HepG2 (cell line): ENCODE measurements around the gene RBP3. TPM values are rescaled to one million over a fixed set of nuclear protein-coding genes. Genes with fewer than 3 reads are reported as not detected.

Source experiments
- ATAC-seq: fragments of 200-7000 bp; cut with Tn5 transposase; 3 replicates; pipeline ENCODE4 v1.9.1; 2020; ENCODE audit warnings: mild to moderate bottlenecking, moderate library complexity
- BruUV-seq: library from RNA; stranded (reverse); fragments of 400-500 nt; replicated peaks from 2 replicates; lab custom pipeline; 2021; lab: Mats Ljungman, UMichigan
- CTCF ChIA-PET: fragments of 300-600 bp; formaldehyde crosslinking; extraction: SDS; loops from one replicate; lab custom pipeline; 2021; ENCODE audit warnings: low total read pairs, inconsistent platforms, low intra/inter-chr PET ratio; lab: Yijun Ruan, JAX
- POLR2A ChIA-PET: fragments of 350-600 bp; sonication (Branson Sonifier 250); formaldehyde crosslinking; loops from one replicate; lab custom pipeline; 2020; ENCODE audit warnings: antibody characterized with exemption, inconsistent platforms; lab: Yijun Ruan, JAX
- DNase-seq: peaks from one replicate; pipeline ENCODE4 v3.0.0-alpha.2; 2015; ENCODE audit warnings: low spot score
- FAIRE-seq: peaks from 3 replicates; lab custom pipeline; 2011; peaks lifted over from hg19 to GRCh38; lab: Jason Lieb, UNC
- H2AFZ ChIP-seq: one replicate; pipeline ENCODE4 v1.6.1; 2011; ENCODE audit warnings: low read length, inconsistent platforms
- H3K27ac ChIP-seq: fragments of 300-600 bp; 3 replicates; pipeline ENCODE4 v1.8.0; 2011; ENCODE audit warnings: mixed run types, mild to moderate bottlenecking, mixed read lengths, low read length, inconsistent platforms; ENCODE audit not compliant: insufficient read depth; ENCODE audit errors: extremely low read length
- H3K27me3 ChIP-seq, 2 experiments: fragments of 200-600 bp in 1 of 2; 2 replicates in 1 of 2; 3 replicates in 1 of 2; pipeline versions ENCODE4 v1.6.0 to v1.8.0; 2011; ENCODE audit warnings: low read length in 2 of 2, mild to moderate bottlenecking in 2 of 2, moderate library complexity in 2 of 2, inconsistent platforms in 1 of 2; ENCODE audit not compliant: insufficient read depth in 2 of 2, control insufficient read depth in 1 of 2
- H3K36me3 ChIP-seq, 2 experiments: fragments of 200-600 bp in 1 of 2; replicated peaks in 1 of 2; 2 replicates in 1 of 2; 3 replicates in 1 of 2; pipeline versions ENCODE4 v1.5.1 to v1.8.0; 2011; ENCODE audit warnings: low read length in 2 of 2, inconsistent platforms in 1 of 2; ENCODE audit not compliant: insufficient read depth in 2 of 2, control insufficient read depth in 1 of 2
- H3K4me1 ChIP-seq: 2 replicates; pipeline ENCODE4 v1.5.1; 2012; ENCODE audit warnings: low read length, inconsistent platforms; ENCODE audit not compliant: insufficient read depth
- H3K4me2 ChIP-seq: 2 replicates; pipeline ENCODE4 v1.6.0; 2011; ENCODE audit warnings: low read depth, low read length, inconsistent platforms
- H3K4me3 ChIP-seq, 3 experiments: fragments of 200-600 bp in 1 of 3; sonication (generic), shearing (Covaris generic) in 1 of 3; replicated peaks in 1 of 3; 2 replicates each; pipeline ENCODE4 v1.5.1; 2011 to 2016; ENCODE audit warnings: low read length in 3 of 3, inconsistent platforms in 2 of 3, low read depth in 2 of 3, mild to moderate bottlenecking in 2 of 3, control low read depth in 1 of 3, mixed read lengths in 1 of 3; ENCODE audit not compliant: insufficient read depth in 1 of 3
- H3K79me2 ChIP-seq: one replicate; pipeline ENCODE4 v1.6.1; 2011; ENCODE audit warnings: low read length, inconsistent platforms; ENCODE audit not compliant: insufficient read depth
- H3K9ac ChIP-seq: 2 replicates; pipeline ENCODE4 v1.6.0; 2011; ENCODE audit warnings: mild to moderate bottlenecking, low read depth, low read length, inconsistent platforms; ENCODE audit not compliant: insufficient read depth
- H3K9me3 ChIP-seq: 2 replicates; pipeline ENCODE4 v1.5.1; 2012; ENCODE audit warnings: mild to moderate bottlenecking, low read length
- H4K20me1 ChIP-seq: 2 replicates; pipeline ENCODE4 v1.6.0; 2011; ENCODE audit warnings: inconsistent platforms, mild to moderate bottlenecking, low read length, moderate library complexity; ENCODE audit not compliant: insufficient read depth
- BCL6 ChIP-seq: IDR thresholded peaks from 2 replicates; pipeline ENCODE4 v1.6.1; 2016; ENCODE audit warnings: missing genetic modification reagents, missing compliant biosample characterization
- CC2D1A ChIP-seq: sonication (generic); formaldehyde crosslinking; IDR thresholded peaks from 2 replicates; pipeline ENCODE4 v1.8.1; 2023; ENCODE audit warnings: mild to moderate bottlenecking, missing genetic modification reagents
- KLF15 ChIP-seq: sonication (generic); formaldehyde crosslinking; IDR thresholded peaks from 2 replicates; pipeline ENCODE4 v1.8.1; 2023; ENCODE audit warnings: borderline replicate concordance, mild to moderate bottlenecking, inconsistent platforms, missing genetic modification reagents, mixed read lengths
- MEIS1 ChIP-seq: sonication (generic); formaldehyde crosslinking; IDR thresholded peaks from 2 replicates; pipeline ENCODE4 v1.9.0; 2021; ENCODE audit warnings: mild to moderate bottlenecking, missing genetic modification reagents, moderate library complexity, borderline replicate concordance
- NFRKB ChIP-seq: fragments of 450-650 bp; IDR thresholded peaks from 2 replicates; pipeline ENCODE4 v1.6.1; 2017
- PLSCR1 ChIP-seq: sonication (generic); formaldehyde crosslinking; IDR thresholded peaks from 2 replicates; pipeline ENCODE4 v1.5.0; 2020; ENCODE audit warnings: missing genetic modification reagents, mild to moderate bottlenecking, borderline replicate concordance
- POLR2G ChIP-seq: fragments of 200-400 bp; formaldehyde crosslinking; IDR thresholded peaks from 2 replicates; pipeline ENCODE4 v1.6.1; 2018; ENCODE audit warnings: mild to moderate bottlenecking, low read depth, low read length, moderate library complexity
- SP5 ChIP-seq: IDR thresholded peaks from 2 replicates; pipeline ENCODE4 v1.6.1; 2016; ENCODE audit warnings: low read depth, borderline replicate concordance
- ZFP36L2 ChIP-seq: sonication (generic); formaldehyde crosslinking; IDR thresholded peaks from 2 replicates; pipeline ENCODE4 v1.4.0; 2020; ENCODE audit warnings: missing genetic modification reagents
- ZNF350 ChIP-seq: sonication (generic); formaldehyde crosslinking; IDR thresholded peaks from 2 replicates; pipeline ENCODE4 v1.4.0; 2020; ENCODE audit warnings: mild to moderate bottlenecking, low read depth, missing genetic modification reagents, borderline replicate concordance
- ZNF451 ChIP-seq: sonication (generic); formaldehyde crosslinking; IDR thresholded peaks from 2 replicates; pipeline ENCODE4 v1.5.0; 2020; ENCODE audit warnings: mild to moderate bottlenecking, missing genetic modification reagents
- WGBS: methylation state at CpG from one replicate; pipeline ENCODE4 v1.1.6; 2017; ENCODE audit warnings: low lambda C conversion rate; 5-methylcytosine and 5-hydroxymethylcytosine counted together
- in situ Hi-C: cut with HindIII; loops from 2 replicates; pipeline ENCODE4 v1.10.0; 2017; ENCODE audit warnings: low pct_unique_long_range_greater_than_20kb; ENCODE audit not compliant: extremely low pct_ligation_motif_present
- intact Hi-C: fragments of 100-400 bp; cut with micrococcal nuclease; formaldehyde crosslinking; loops from one replicate; pipeline ENCODE4 v1.10.0; 2022; ENCODE audit not compliant: unreplicated experiment
- polyA plus RNA-seq, 8 experiments: library from polyadenylated mRNA; depleted of rRNA in 3 of 8; stranded (reverse) in 7 of 8; unstranded in 1 of 8; fragments of >200 nt; fragmentation: Illumina TruSeq in 4 of 8; extraction: Trizol in 4 of 8; gene quantifications; 2 replicates each; pipeline versions ENCODE4 v1.2.1 to v1.2.3, GENCODE V29; 2011 to 2016; ENCODE audit warnings: low read depth in 4 of 8, missing spikeins in 1 of 8, mixed read lengths in 1 of 8; ENCODE audit not compliant: insufficient read depth in 1 of 8
- total RNA-seq, 5 experiments: library from RNA; depleted of rRNA; stranded (reverse); fragments of >200 nt; fragmentation: Illumina TruSeq; extraction: Trizol; gene quantifications; 2 replicates each; pipeline ENCODE4 v1.2.3, GENCODE V29; 2016; ENCODE audit warnings: low read depth in 1 of 5

Gene RBP3
- total and polyA plus RNA-seq, 2 of the 13 experiments (the other 11 are each of a cell fraction or from before 2014, with no cell fraction given), result not detected

- POLR2A ChIA-PET, result no interaction called here
- ATAC-seq, result no peak
- no TSS peak for BruUV-seq
- CTCF ChIA-PET, result no interaction called here
- in situ Hi-C loops, result no loop called here
- no peak overlapping the region for H2AFZ ChIP-seq
- H3K27me3 ChIP-seq, result peaks cover 0 to 10% of the 10 kb centered on the region in 2 experiments; a peak in 1 of 5 replicates
- no peaks in the 10 kb centered on the region for H3K9me3 ChIP-seq
- intact Hi-C loops, result loop anchor here (2.0 kb wide), 1 partner anchor 19 kb away; no protein-coding TSS in a partner anchor
- no peak overlapping the region for H3K4me2 ChIP-seq
- TF ChIP-seq MEIS1 (CRISPR knock-in tag), result no peak
- no peaks in the 10 kb centered on the region for H3K79me2 ChIP-seq
- H3K4me3 ChIP-seq, result no peak overlapping the region
- WGBS, result 8% methylated on average over 2 of the region's 5 CpGs
- no peak for DNase-seq
- H4K20me1 ChIP-seq, result no peaks in the 10 kb centered on the region
- FAIRE-seq, result no peak
- H3K4me1 ChIP-seq, result no peaks in the 10 kb centered on the region
- no peak overlapping the region for H3K27ac ChIP-seq
- H3K36me3 ChIP-seq, result no peaks in the 10 kb centered on the region
- H3K9ac ChIP-seq, result no peak overlapping the region
Observed at GRCh38 chr10:47335906-47336305, 12.3 kb upstream of the RBP3 start.

DNA sequence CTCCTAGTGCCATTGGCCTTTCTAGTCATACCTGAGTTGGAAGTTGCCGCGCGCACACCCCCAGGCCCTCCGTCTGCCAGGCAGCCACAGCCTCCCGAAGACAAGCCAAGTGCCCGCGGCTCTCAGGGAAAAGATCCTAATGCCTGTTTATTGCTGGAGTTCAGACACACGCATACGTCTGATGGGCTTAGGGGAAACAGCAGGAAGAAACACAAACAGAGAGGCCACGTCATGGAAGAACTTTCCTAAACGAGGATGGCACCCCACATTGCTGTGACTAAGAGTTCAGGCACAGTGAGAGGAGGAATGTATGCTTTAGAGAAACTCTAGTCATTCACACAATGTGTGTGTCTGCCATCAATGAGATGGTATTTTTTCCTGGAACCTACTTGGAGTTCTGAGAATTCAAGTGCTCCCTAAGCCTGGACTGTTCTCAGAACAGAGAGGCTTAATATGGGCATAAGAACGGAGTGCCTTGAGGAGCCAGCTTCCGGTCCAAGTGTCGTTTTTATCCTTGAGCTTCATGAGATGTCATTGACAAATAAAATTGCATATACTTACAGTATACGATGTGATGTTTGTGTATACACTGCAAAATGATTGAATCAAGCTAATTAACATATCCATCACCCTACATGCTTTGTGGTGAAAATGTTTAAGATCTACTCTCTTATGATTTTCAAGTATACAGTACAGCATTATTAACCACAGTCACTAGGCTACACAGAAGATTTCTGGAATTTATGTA lies 11.6 kb upstream of the RBP3 start:
- Histone ChIP-seq H3K4me1 (no peaks in the 10 kb centered on the region), H3K9me3 (no peaks in the 10 kb centered on the region), H3K36me3 (no peaks in the 10 kb centered on the region), H4K20me1 (no peaks in the 10 kb centered on the region), H3K9ac (no peak overlapping the region), H2AFZ (no peak overlapping the region), H3K27me3 (peaks cover 0 to 10% of the 10 kb centered on the region in 2 experiments; a peak in 1 of 5 replicates), H3K4me2 (no peak overlapping the region), H3K4me3 (no peak overlapping the region), H3K79me2 (no peaks in the 10 kb centered on the region), H3K27ac (no peak overlapping the region)
- BruUV-seq, result no TSS peak
- WGBS, result 52% methylated on average over 15 of the region's 15 CpGs
- intact Hi-C loops, result loop anchor here (2.0 kb wide), 1 partner anchor 20 kb away; no protein-coding TSS in a partner anchor
- ATAC-seq (no peak), FAIRE-seq (no peak), DNase-seq (no peak)
- TF ChIP-seq PLSCR1 (CRISPR knock-in tag), result no peak
- TF ChIP-seq ZNF350, result no peak
- TF ChIP-seq KLF15, result no peak
- no peak for TF ChIP-seq CC2D1A
- no peak for TF ChIP-seq BCL6 (CRISPR knock-in tag)
- no peak for TF ChIP-seq ZNF451
- no peak for TF ChIP-seq SP5 (CRISPR knock-in tag)
- no peak for TF ChIP-seq POLR2G
- no peak for TF ChIP-seq NFRKB
- no peak for TF ChIP-seq ZFP36L2
- CTCF ChIA-PET, result no interaction called here
- POLR2A ChIA-PET, result no interaction called here
- in situ Hi-C loops, result no loop called here
